Parathyroid adenoma (tissue), 2 donors: Measurements from ENCODE around the gene KLHL10.
A peak's percentile ranks its signal among the peaks of the same experiment; 100 is the strongest.

Experiments used
- H2AFZ ChIP-seq: fragments of 300-600 bp; sonication (generic); one replicate; pipeline ENCODE4 v1.7.0; 2017; ENCODE audit warnings: antibody characterized with exemption, mild to moderate bottlenecking
- H3K27ac ChIP-seq: fragments of 300-600 bp; sonication (generic); one replicate; pipeline ENCODE4 v1.7.0; 2017
- H3K27me3 ChIP-seq: fragments of 300-600 bp; sonication (generic); one replicate; pipeline ENCODE4 v1.7.0; 2017; ENCODE audit warnings: low read length; ENCODE audit not compliant: control insufficient read depth, insufficient read depth
- H3K36me3 ChIP-seq: fragments of 300-600 bp; sonication (generic); one replicate; pipeline ENCODE4 v1.7.0; 2017; ENCODE audit warnings: low read length; ENCODE audit not compliant: control insufficient read depth, insufficient read depth
- H3K4me1 ChIP-seq: fragments of 300-600 bp; sonication (generic); one replicate; pipeline ENCODE4 v1.7.0; 2017; ENCODE audit warnings: control low read depth
- H3K4me2 ChIP-seq: fragments of 300-600 bp; sonication (generic); one replicate; pipeline ENCODE4 v1.7.0; 2017; ENCODE audit warnings: low read length
- H3K4me3 ChIP-seq: fragments of 300-600 bp; sonication (generic); one replicate; pipeline ENCODE4 v1.7.0; 2017; ENCODE audit warnings: low read depth, low read length
- H3K79me2 ChIP-seq: fragments of 300-600 bp; sonication (generic); one replicate; pipeline ENCODE4 v1.7.0; 2017; ENCODE audit warnings: control low read depth
- H3K9ac ChIP-seq: fragments of 300-600 bp; sonication (generic); one replicate; pipeline ENCODE4 v1.7.0; 2017; ENCODE audit warnings: mild to moderate bottlenecking
- H3K9me3 ChIP-seq: fragments of 300-600 bp; sonication (generic); one replicate; pipeline ENCODE4 v1.7.0; 2017; ENCODE audit warnings: low read length; ENCODE audit not compliant: control insufficient read depth
- TF ChIP-seq, protein P1 (sequence below): fragments of 300-600 bp; sonication (generic); IDR thresholded peaks from one replicate; pipeline ENCODE4 v1.7.0; 2017; ENCODE audit warnings: antibody characterized with exemption, mild to moderate bottlenecking
- donor health status: primary hyperparathyroidism.

KLHL10 gene

DNA sequence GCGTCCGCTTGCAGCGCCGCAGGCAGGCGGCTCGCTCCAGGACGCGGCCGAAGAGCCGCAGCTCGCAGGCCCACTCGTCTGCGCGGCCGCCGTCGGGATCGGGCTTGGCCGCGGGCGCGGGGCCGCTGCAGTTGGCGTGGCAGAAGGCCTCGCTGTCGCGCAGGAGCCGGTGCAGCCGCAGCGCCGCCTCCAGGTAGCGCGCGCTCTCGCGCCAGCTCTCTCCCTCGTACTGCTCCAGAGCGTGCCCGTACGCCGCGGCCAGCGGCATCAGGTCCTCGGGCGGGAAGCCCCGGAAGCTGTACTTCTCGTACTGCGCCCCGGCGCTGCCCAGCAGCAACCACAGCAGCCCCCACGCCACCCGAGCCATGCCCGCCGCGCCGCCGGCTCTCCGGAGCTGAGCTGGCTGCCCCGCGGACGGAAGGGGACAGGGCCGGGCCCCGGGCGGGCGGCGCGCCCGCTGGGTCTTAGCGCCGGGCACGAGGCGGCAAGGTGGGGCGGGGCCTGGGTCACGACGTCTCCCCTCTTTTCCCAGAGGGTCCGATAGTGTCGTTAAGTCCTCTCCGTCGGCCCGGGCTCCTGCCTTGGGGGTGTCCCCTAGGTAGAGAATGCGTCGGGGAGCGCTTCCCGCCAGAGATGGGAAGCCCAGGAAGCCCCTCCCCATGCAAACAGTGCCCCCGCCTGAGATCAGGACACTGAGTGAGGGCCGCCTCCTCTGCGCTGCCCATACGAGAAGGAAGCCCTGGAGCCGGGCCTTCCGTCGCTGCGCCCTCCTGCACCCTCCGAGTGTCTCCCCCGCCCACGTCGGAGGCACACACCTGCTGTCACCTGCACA is 25.9 kb upstream of the KLHL10 start, which contains the start of gene P3H4:
TSS of gene P3H4 (minus strand) at position 401 of the 832 bp plus-strand sequence. CDS start at position 367, 34 bp downstream.
- H3K27ac ChIP-seq: peak within 1 kb of the TSS; percentile 70
- peak within 1 kb of the TSS; percentile 37 for H3K9ac ChIP-seq
- peak within 1 kb of the TSS; percentile 74 for H3K4me3 ChIP-seq
- peak within 1 kb of the TSS; percentile 80 for H3K4me2 ChIP-seq
- peak within 1 kb of the TSS; percentile 99 for H2AFZ ChIP-seq
- no peaks in the 10 kb centered on the region for H3K79me2 ChIP-seq
- H3K9me3 ChIP-seq: no peaks in the 10 kb centered on the region
- peaks cover 12% of the 10 kb centered on the region for H3K4me1 ChIP-seq
- TF ChIP-seq, protein P1, sequence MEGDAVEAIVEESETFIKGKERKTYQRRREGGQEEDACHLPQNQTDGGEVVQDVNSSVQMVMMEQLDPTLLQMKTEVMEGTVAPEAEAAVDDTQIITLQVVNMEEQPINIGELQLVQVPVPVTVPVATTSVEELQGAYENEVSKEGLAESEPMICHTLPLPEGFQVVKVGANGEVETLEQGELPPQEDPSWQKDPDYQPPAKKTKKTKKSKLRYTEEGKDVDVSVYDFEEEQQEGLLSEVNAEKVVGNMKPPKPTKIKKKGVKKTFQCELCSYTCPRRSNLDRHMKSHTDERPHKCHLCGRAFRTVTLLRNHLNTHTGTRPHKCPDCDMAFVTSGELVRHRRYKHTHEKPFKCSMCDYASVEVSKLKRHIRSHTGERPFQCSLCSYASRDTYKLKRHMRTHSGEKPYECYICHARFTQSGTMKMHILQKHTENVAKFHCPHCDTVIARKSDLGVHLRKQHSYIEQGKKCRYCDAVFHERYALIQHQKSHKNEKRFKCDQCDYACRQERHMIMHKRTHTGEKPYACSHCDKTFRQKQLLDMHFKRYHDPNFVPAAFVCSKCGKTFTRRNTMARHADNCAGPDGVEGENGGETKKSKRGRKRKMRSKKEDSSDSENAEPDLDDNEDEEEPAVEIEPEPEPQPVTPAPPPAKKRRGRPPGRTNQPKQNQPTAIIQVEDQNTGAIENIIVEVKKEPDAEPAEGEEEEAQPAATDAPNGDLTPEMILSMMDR: peak; percentile 65
- no peaks in the 10 kb centered on the region for H3K27me3 ChIP-seq
- H3K36me3 ChIP-seq: no peaks in the 10 kb centered on the region

DNA sequence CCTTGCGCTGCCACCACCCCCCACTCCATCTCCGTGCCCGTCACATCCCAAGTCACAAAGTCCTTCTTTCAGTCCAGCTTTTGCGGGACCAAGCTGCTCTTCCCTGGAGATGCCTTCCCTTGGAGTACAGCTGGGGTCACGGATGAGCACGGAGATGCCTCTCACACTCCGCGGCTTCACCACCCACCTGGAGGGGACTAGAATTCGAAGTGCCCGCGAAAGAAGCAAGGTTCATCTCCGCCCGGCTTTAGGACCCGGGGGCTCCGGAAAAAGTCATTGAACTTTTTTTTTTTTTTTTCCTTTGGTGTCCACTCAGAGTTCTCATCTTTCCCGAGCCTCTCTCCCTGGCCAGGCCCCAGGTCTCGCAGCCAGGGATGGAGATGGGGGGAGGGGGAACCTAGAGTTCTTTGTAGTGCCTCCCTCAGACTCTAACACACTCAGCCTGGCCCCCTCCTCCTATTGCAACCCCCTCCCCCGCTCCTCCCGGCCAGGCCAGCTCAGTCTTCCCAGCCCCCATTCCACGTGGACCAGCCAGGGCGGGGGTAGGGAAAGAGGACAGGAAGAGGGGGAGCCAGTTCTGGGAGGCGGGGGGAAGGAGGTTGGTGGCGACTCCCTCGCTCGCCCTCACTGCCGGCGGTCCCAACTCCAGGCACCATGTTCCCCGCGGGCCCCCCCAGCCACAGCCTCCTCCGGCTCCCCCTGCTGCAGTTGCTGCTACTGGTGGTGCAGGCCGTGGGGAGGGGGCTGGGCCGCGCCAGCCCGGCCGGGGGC is 25.1 kb upstream of the KLHL10 start, which contains the start of gene FKBP10:
TSS of gene FKBP10 (plus strand) at position 624 of the 771 bp plus-strand sequence. CDS start at position 655, 31 bp downstream.
- peak within 1 kb of the TSS; percentile 70 for H3K27ac ChIP-seq
- H3K9ac ChIP-seq: peak within 1 kb of the TSS; percentile 37
- H3K4me1 ChIP-seq: peaks cover 12% of the 10 kb centered on the region
- H3K4me3 ChIP-seq: peak within 1 kb of the TSS; percentile 74
- H3K9me3 ChIP-seq: no peaks in the 10 kb centered on the region
- no peaks in the 10 kb centered on the region for H3K36me3 ChIP-seq
- peak within 1 kb of the TSS; percentile 99 for H2AFZ ChIP-seq
- peak within 1 kb of the TSS; percentile 80 for H3K4me2 ChIP-seq
- TF ChIP-seq, protein P1: no peak
- no peaks in the 10 kb centered on the region for H3K79me2 ChIP-seq
- no peaks in the 10 kb centered on the region for H3K27me3 ChIP-seq

DNA sequence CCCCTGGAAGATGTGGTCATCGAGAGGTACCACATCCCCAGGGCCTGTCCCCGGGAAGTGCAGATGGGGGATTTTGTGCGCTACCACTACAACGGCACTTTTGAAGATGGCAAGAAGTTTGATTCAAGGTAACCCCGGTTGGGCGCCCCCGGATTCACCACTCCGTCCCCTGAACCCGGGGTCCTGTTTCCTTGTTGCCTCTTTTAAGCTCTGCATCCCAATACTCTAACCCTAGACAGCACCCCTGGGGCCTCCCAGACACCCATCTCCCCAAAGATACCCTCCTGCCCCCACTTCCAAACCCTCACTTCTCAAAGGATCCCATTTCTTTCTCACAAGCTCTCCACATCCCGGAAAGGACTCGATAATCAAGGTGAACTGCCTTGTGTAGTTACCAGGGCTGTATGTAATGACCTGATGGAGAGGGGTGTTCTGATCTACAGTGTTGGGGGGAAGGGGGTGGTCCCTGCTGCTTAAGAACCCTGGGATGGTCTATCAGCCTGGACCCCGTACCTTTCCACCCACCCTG is 24.4 kb upstream of the KLHL10 start:
- peak overlapping the region; percentile 80 for H3K4me2 ChIP-seq
- H3K36me3 ChIP-seq: no peaks in the 10 kb centered on the region
- H2AFZ ChIP-seq: peak overlapping the region; percentile 99
- H3K4me3 ChIP-seq: peak overlapping the region; percentile 74
- H3K79me2 ChIP-seq: no peaks in the 10 kb centered on the region
- H3K4me1 ChIP-seq: peaks cover 12% of the 10 kb centered on the region
- peak overlapping the region; percentile 70 for H3K27ac ChIP-seq
- H3K9me3 ChIP-seq: no peaks in the 10 kb centered on the region
- H3K9ac ChIP-seq: peak overlapping the region; percentile 37
- TF ChIP-seq, protein P1: no peak
- H3K27me3 ChIP-seq: no peaks in the 10 kb centered on the region

DNA sequence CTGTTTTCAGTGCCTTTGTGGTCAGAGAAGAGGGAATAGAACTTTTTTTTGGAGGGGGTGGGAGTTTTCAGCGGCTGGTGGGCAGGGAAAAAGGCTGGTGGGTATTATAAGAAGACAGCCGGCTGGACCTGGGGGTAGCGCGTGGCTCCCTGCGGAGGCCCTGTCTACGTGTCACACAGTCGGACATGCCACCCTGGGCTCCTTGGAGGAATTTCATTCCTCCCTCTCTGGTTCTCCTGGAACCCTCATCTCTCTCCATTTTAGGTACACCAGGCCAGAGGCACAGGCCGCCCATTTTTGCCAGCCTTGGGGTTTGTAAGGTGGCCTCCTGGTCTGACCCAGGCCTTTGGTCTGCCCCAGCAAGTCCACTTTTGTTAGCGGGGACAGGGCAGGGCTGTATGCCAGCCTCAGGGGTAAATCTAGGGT is 23.9 kb upstream of the KLHL10 start:
- Histone ChIP-seq H3K36me3 (no peaks in the 10 kb centered on the region), H3K9me3 (no peaks in the 10 kb centered on the region), H3K9ac (no peak overlapping the region), H3K4me3 (peak overlapping the region; percentile 74), H3K4me2 (peak overlapping the region; percentile 80), H3K4me1 (peaks cover 12% of the 10 kb centered on the region), H2AFZ (peak overlapping the region; percentile 99), H3K79me2 (no peaks in the 10 kb centered on the region), H3K27me3 (no peaks in the 10 kb centered on the region), H3K27ac (peak overlapping the region; percentile 70)
- TF ChIP-seq, protein P1: no peak
